Fibroblast of lung (primary cell): ENCODE measurements around the gene PPID. TPM values are rescaled to one million over a fixed set of nuclear protein-coding genes. Genes with fewer than 3 reads are reported as not detected.
"Not testable (repeated sequence)": the region's sequence is repeated elsewhere in the genome, so short reads cannot be mapped to it uniquely, and the experiment has no call there.

Experiments
- DNase-seq, 2 donors: peaks; one replicate each; pipeline versions ENCODE4 v3.0.0 to v3.0.0-alpha.2; 2010; ENCODE audit warnings: low read depth in 2 of 2
- H2AFZ ChIP-seq: 2 replicates; pipeline ENCODE4 v1.5.1; 2012; ENCODE audit warnings: low read length, control low read depth, inconsistent platforms
- H3K27ac ChIP-seq: 2 replicates; pipeline ENCODE4 v1.5.1; 2011; ENCODE audit warnings: low read length, control low read depth; ENCODE audit not compliant: insufficient read depth
- H3K27me3 ChIP-seq: 2 replicates; pipeline ENCODE4 v1.5.1; 2011; ENCODE audit warnings: mild to moderate bottlenecking, low read length; ENCODE audit not compliant: control insufficient read depth, insufficient read depth
- H3K36me3 ChIP-seq: 2 replicates; pipeline ENCODE4 v1.5.1; 2011; ENCODE audit warnings: low read length; ENCODE audit not compliant: control insufficient read depth, insufficient read depth
- H3K4me1 ChIP-seq: 2 replicates; pipeline ENCODE4 v1.5.1; 2011; ENCODE audit warnings: low read length; ENCODE audit not compliant: control insufficient read depth, insufficient read depth; ENCODE audit errors: extremely low read depth
- H3K4me2 ChIP-seq: 2 replicates; pipeline ENCODE4 v1.5.1; 2011; ENCODE audit warnings: low read length, control low read depth; ENCODE audit not compliant: insufficient read depth; ENCODE audit errors: extremely low read depth
- H3K4me3 ChIP-seq, 4 experiments: fragments of 200-600 bp in 1 of 4; sonication (generic) in 1 of 4; replicated peaks in 1 of 4; 2 replicates each; pipeline ENCODE4 v1.5.1; 2011 to 2016; ENCODE audit warnings: low read length in 4 of 4, low read depth in 3 of 4, mild to moderate bottlenecking in 3 of 4, control low read depth in 2 of 4, inconsistent platforms in 1 of 4, mixed read lengths in 1 of 4; ENCODE audit not compliant: insufficient read depth in 1 of 4; ENCODE audit errors: control extremely low read depth in 1 of 4
- H3K79me2 ChIP-seq: 2 replicates; pipeline ENCODE4 v1.5.1; 2012; ENCODE audit warnings: mild to moderate bottlenecking, low read length, inconsistent platforms; ENCODE audit not compliant: control insufficient read depth, insufficient read depth
- H3K9ac ChIP-seq: 2 replicates; pipeline ENCODE4 v1.5.1; 2011; ENCODE audit warnings: mild to moderate bottlenecking, low read length, control low read depth; ENCODE audit not compliant: insufficient read depth
- H3K9me3 ChIP-seq: 2 replicates; pipeline ENCODE4 v1.5.1; 2012; ENCODE audit warnings: low read depth, low read length; ENCODE audit not compliant: control insufficient read depth, insufficient read depth
- H4K20me1 ChIP-seq: 2 replicates; pipeline ENCODE4 v1.5.1; 2011; ENCODE audit warnings: low read length; ENCODE audit not compliant: control insufficient read depth, insufficient read depth; ENCODE audit errors: extremely low read depth
- EZH2 ChIP-seq: IDR thresholded peaks from 2 replicates; pipeline ENCODE4 v1.5.1; 2012; ENCODE audit warnings: low read length, control low read depth, mild to moderate bottlenecking; ENCODE audit errors: missing control alignments
- polyA plus RNA-seq, 2 donors: library from polyadenylated mRNA; depleted of rRNA in 1 of 2; stranded (reverse) in 1 of 2; unstranded in 1 of 2; fragments of >200 nt; gene quantifications; 2 replicates each; pipeline ENCODE4 v1.2.1, GENCODE V29; 2011 to 2012; ENCODE audit warnings: missing spikeins in 1 of 2
- total RNA-seq: library from RNA; depleted of rRNA; stranded (reverse); fragments of >200 nt; gene quantifications from 2 replicates; pipeline ENCODE4 v1.2.1, GENCODE V29; 2014
- TF ChIP-seq, protein P1 (sequence below), 2 donors: IDR thresholded peaks in 1 of 2; conservative IDR thresholded peaks in 1 of 2; 1 replicate in 1 of 2; 2 replicates in 1 of 2; pipeline ENCODE4 v1.5.1; 2011 to 2012; ENCODE audit warnings: low read length in 2 of 2, control low read depth in 1 of 2, inconsistent platforms in 1 of 2, low read depth in 1 of 2, mild to moderate bottlenecking in 1 of 2

The PPID gene
- total and polyA plus RNA-seq, 2 donors (not counting 1 experiment from before 2014, with no cell fraction given), result 18.4 to 36.0 TPM

DNA sequence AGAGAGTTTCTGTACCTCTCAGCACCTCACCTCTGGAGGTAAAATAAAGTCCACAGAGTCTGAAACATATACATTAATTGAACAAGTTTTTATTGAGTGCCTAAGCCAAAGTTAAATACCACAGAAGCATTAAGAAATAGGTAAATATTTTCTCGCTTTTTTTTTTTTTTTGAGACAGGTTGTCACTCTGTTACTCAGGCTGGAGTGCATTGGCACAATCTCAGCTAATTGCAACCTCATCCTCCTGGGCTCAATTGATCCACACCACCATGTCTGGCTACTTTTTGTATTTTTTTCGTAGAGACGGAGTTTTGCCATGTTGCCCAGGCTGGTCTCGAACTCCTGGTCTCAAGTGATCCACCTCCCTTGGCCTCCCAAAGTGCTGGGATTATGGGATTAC is 35.5 kb upstream of the PPID start:
- TF ChIP-seq EZH2, result no peak
- TF ChIP-seq, protein P1, sequence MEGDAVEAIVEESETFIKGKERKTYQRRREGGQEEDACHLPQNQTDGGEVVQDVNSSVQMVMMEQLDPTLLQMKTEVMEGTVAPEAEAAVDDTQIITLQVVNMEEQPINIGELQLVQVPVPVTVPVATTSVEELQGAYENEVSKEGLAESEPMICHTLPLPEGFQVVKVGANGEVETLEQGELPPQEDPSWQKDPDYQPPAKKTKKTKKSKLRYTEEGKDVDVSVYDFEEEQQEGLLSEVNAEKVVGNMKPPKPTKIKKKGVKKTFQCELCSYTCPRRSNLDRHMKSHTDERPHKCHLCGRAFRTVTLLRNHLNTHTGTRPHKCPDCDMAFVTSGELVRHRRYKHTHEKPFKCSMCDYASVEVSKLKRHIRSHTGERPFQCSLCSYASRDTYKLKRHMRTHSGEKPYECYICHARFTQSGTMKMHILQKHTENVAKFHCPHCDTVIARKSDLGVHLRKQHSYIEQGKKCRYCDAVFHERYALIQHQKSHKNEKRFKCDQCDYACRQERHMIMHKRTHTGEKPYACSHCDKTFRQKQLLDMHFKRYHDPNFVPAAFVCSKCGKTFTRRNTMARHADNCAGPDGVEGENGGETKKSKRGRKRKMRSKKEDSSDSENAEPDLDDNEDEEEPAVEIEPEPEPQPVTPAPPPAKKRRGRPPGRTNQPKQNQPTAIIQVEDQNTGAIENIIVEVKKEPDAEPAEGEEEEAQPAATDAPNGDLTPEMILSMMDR (conservative IDR thresholded peaks at IDR 0.05 in 1 of 2, IDR thresholded peaks at IDR 0.05 in 1 of 2; ENCODE audit: low read depth in 1 of 2, low read length in 2 of 2), result no peak
- Histone ChIP-seq H3K4me1 (no peaks in the 10 kb centered on the region), H3K4me2 (no peak overlapping the region), H3K9me3 (no peaks in the 10 kb centered on the region), H3K36me3 (no peaks in the 10 kb centered on the region), H3K27me3 (no peaks in the 10 kb centered on the region), H3K9ac (no peak overlapping the region), H3K27ac (no peak overlapping the region), H2AFZ (no peak overlapping the region), H3K4me3 (no peak overlapping the region), H4K20me1 (no peaks in the 10 kb centered on the region), H3K79me2 (no peaks in the 10 kb centered on the region)
- no peak for DNase-seq

DNA sequence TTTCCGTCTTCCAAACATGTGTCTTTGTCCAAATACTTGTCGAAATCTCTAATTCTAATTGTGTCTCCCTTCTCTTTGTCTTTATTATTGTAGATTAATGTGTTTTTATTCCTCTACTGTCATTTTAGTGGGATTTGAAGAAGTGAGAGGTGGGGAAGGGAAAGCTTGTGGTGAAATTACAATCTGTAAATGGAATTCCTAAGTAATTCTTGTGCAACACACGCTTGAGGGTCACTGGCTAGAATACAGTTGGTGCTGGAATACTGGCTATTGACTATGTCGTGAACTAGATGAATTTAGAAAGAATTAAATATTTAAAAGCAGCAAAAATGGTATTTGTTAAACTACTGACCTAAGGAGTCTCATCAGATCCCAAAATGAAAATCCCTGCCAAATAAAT is 34.9 kb upstream of the PPID start:
- peak in 1 of 2 donors; percentile 92 for DNase-seq
- H3K4me2 ChIP-seq, result no peak overlapping the region
- no peak overlapping the region for H2AFZ ChIP-seq
- TF ChIP-seq, protein P1 (conservative IDR thresholded peaks at IDR 0.05 in 1 of 2, IDR thresholded peaks at IDR 0.05 in 1 of 2; ENCODE audit: low read depth in 1 of 2, low read length in 2 of 2), result no peak
- TF ChIP-seq EZH2, result no peak
- no peaks in the 10 kb centered on the region for H3K4me1 ChIP-seq
- H3K27me3 ChIP-seq, result no peaks in the 10 kb centered on the region
- H3K9ac ChIP-seq, result no peak overlapping the region
- no peak overlapping the region for H3K27ac ChIP-seq
- no peaks in the 10 kb centered on the region for H3K79me2 ChIP-seq
- H3K36me3 ChIP-seq, result no peaks in the 10 kb centered on the region
- H3K9me3 ChIP-seq, result no peaks in the 10 kb centered on the region
- no peaks in the 10 kb centered on the region for H4K20me1 ChIP-seq
- no peak overlapping the region for H3K4me3 ChIP-seq

DNA sequence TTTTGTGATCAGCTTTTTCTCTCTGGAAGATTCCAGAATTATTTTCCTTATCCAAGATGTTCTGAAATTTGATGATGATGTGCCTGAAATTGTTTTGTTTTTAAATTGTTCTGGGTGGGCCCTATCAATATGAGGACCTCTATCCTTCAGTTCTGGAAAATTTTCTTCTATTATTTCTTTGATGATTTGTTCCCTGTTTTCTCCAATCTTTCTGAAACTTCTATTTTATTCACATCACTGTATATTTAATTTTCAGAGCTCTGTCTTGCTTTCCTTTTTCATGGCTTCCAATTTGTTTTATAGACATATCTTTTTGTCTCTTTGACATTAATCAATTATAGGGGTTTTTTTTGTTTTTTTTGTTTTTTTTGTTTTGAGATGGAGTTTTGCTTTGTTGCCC is 33.4 kb upstream of the PPID start:
- Histone ChIP-seq H2AFZ (no peak overlapping the region), H3K36me3 (no peaks in the 10 kb centered on the region), H3K9me3 (no peaks in the 10 kb centered on the region), H3K27ac (no peak overlapping the region), H3K79me2 (no peaks in the 10 kb centered on the region), H3K4me2 (no peak overlapping the region), H3K4me3 (no peak overlapping the region), H4K20me1 (no peaks in the 10 kb centered on the region), H3K27me3 (no peaks in the 10 kb centered on the region), H3K9ac (no peak overlapping the region), H3K4me1 (no peaks in the 10 kb centered on the region)
- TF ChIP-seq, protein P1 (conservative IDR thresholded peaks at IDR 0.05 in 1 of 2, IDR thresholded peaks at IDR 0.05 in 1 of 2; ENCODE audit: low read depth in 1 of 2, low read length in 2 of 2), result no peak
- TF ChIP-seq EZH2, result no peak
- no peak for DNase-seq

DNA sequence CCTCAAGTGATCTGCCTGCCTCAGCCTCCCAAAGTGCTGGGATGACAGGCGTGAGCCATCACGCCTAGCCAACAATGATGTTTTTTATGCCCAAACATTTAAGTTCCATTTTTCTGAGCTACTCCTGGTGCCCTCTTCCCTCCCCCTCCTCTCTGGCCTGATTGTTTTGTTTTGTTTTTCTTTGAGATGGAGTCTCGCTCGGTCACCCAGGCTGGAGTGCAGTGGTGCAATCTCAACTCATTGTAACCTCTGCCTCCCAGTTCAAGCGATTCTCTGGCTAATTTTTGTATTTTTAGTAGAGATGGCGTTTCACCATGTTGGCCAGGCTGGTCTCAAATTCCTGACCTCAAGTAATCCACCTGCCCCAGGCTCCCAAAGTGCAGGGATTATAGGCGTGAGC is 32.6 kb upstream of the PPID start:
- H3K4me3 ChIP-seq, H3K4me1 ChIP-seq, H4K20me1 ChIP-seq, DNase-seq, H3K27me3 ChIP-seq, H3K79me2 ChIP-seq, H3K36me3 ChIP-seq, H3K9ac ChIP-seq, H2AFZ ChIP-seq, H3K4me2 ChIP-seq, H3K27ac ChIP-seq, H3K9me3 ChIP-seq: not testable (repeated sequence)
